GM18498 (cell line): ENCODE results near the gene BMPR1A.

Experiments
- ATAC-seq: cut with Tn5 transposase; IDR thresholded peaks from one replicate; pipeline ENCODE4 v1.9.1; 2021; ENCODE audit warnings: mild to moderate bottlenecking, moderate library complexity; ENCODE audit not compliant: unreplicated experiment

The BMPR1A gene

DNA sequence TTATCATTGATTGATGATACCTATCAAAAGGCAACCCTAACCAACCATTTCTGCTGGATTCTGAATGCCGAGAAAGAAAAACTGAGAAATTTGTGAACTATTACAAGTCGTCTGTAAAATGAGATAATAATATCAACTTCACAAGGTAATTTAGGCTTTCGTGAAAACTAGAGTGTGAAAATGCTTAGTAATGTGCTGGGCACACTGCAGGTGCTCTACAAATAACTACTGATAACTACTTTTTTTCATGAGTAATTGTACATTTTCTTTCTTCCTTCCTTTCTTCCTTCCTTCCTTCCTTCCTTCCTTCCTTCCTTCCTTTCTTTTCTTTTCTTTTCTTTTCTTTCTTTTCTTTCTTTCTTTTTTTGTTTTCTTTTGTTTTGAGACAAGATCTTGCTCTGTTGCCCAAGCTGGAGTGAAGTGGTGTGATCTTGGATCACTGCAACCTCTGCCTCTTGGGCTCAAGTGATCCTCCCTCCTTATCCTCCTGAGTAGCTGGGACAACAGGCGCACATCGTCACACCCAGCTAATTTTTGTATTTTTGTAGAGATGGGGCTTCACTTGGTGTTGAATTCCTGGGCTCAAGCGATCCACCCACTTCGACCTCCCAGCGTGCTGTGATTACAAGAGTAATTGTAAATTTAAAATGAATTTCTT is 42.9 kb downstream of the BMPR1A start:
- ATAC-seq: no peak

DNA sequence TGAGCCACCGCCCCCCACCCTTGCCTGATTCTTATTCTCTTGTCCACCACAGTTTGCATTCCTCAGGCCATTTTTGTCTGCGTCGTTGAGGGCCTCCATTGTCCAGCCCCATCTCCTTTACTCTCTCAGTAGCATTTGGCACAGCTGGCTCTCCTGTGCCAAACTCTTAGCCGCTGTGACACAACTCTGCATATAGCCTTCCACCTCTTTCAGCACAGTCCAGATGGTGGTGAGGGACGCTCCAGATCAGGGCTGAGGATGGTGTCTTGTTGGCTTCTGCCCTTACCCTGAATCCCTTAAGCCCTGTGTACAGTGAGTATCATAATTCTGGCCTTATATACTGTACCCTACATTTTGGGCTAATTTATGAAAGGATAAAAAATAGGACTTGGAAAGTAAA is 45.6 kb downstream of the BMPR1A start:
- ATAC-seq: no peak

DNA sequence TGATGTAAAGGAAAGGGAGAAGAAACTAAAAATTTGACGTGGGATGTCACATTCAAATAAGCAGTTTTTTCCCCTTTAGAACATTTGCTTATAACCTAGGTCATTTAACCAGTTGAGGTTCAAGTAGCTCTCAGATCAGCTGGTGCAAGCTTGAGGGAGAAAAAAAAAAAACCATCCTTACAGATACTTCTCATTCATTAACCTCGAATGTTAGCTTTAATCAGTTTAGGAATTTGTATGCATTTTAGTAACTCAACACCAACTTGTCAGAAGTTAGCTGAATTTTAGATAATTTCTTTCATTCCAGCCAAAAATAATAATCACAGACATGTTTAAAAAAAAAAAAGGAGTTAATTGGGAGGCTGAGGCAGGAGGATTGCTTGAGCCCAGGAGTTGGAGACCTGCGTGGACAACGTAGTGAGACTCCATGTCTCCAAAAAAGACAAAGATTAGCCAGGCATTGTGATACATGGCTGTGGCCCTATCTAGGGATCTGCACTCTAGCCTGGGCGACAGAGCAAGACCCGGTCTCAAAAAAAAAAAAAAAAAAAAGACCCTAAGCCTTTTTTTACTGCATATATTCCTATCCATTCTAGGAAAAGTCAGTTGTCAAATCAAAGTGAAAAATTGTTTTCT is 46.2 kb downstream of the BMPR1A start:
- ATAC-seq: no peak

DNA sequence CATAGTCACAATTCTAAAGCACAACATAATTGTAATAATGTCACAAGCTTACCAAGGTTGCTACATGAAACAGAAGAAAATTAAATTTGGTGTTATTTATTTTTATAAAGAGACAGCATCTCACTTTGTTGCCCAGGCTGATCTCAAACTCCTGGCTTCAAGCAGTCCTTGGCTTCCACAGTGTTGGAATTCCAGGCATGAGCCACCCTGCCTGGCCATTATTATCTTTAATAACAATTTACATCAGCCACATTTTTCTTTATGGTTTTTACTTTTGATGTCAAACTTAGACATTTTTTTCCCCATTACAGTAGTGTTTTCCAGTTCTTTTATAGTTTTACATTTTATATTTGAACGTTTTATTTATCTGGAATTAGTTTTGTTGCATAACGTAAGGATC is 46.7 kb downstream of the BMPR1A start:
- ATAC-seq: no peak

DNA sequence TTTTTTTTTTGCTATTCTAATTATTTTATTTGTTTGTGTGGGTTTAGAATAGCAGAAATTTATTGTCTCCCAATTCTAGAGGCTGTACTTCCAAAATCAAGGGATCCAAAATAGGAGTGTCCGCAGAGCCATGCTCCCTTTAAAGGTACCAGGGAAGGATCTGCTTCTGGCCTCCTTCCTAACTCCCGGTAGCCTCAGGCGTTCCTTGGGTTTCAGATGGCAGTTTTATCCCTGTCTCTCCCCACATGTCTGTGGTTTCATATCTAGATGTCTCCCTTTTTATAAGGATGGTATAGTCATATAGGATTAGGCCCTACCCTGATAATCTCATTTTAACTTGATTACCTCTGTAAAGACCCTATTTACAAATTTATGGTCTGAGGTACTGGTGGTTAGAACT is 48.4 kb downstream of the BMPR1A start:
- no peak for ATAC-seq

DNA sequence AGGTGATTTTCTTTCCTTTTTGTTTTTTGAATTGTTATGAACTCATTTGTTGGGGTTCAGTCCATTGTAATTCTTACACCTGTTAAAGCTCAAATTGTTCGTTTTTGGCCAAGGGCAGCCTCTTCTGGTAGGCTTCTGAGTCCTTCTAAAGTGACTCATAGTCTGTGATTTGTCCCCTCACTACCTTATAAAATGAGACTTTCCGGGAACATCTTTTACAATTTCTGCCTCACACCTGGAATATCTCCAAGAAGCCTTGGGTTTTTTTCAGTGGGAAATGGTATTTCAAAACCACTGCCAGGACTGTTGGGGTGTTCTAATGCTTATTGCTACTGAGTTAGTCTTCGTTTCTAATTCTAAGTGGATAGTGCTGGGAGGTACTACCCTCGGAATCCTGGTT is 56.7 kb downstream of the BMPR1A start:
- no peak for ATAC-seq

DNA sequence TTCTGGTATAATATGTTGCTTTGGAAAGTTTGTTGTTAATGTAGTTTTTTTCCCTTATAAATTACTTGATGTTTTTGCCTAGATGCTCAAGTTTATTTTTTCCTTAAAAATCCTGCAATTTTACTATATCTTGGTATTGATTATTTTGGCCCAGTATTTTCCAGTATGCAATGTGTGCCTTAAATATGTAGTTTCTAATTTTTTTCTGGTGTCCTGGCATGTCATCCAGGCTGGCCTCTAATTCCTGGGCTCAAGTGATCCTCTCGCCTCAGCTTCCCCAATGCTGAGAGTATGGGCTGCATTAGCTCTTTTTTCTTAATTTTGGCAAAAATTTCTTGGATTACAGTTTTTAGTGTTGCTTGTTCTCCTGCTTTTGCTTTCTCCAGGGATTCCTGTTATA is 57.6 kb downstream of the BMPR1A start:
- ATAC-seq: no peak

DNA sequence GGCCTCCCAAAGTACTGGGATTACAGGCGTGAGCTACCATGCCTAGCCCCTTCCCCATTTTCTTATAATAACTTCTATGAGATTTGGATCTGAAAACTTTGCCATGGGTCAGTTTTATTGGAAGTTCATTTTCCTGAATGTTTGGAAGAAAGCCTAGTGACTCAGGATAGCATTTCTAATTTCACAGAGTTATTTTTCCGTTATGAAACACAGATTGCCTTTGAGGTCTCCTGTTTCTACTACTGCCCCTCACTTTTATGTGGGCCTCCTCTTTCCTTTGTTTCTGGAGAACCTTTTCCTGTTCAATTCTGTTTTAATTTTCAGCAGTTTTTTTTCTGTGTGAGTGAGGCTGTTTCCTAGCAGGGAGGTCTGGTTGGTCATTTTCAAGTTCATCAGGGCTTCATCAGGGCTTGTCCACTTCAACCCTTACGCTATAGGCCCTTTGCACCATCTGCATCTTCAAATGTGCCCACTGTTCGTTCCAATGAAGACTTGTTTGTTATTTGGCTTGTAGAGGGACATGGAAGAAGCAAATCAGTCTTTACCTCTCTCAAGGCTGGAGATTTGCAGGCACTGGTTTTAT is 58.7 kb downstream of the BMPR1A start:
- no peak for ATAC-seq

DNA sequence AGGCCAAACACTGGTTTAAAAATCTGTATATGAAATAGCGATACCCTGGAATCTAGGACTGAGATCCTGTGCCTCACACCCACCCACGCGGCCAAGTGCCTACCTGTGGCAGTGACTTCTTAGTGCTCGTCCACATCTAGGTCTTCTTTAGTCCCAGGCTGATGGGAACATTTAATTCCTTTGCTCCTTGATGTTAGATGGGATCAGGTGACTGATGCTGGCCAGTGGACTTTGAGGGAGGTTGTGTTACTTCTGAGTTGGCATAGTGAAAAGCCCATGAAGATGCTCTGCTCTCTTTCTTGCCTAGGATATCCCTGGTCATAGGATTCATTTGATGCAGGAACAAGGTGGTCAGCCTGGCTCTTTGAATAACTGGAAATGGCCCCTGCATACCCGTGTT is 59.2 kb downstream of the BMPR1A start:
- no peak for ATAC-seq

DNA sequence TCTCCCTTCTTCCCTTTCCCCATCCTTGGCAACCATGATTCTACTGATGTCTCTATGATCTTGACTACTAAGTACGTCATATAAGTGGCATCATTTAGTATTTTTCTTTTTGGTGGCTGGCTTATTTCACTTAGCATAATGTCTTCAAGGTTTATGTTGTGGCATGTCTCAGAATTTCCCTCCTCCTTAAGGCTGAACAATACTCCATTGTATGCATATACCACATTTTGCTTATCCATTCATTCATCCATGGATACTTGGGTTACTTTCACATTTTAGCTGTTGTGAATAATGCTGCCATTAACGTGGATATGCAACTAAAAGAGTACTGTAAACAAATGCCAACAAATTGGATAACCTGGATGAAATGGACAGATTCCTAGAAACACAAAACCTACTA is 60.8 kb downstream of the BMPR1A start:
- no peak for ATAC-seq

DNA sequence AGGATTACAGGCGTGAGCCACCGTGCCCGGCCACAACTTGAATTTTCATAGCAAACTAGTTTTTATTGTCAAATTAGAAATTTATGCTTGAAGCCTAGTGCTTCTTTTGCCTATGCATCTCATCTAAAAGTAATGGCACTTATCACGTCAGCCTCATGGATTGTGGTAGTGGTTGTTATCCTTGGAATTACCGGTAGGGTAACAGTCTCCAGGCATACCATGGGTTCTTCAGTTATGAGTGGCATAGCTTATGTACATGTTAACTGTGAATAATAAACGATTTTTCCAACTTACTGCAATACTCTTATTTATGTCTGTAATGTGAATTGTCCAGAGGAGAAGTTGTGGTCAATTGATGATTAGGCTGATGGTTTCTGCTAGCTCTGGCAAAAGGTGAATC is 63.1 kb downstream of the BMPR1A start:
- no peak for ATAC-seq

DNA sequence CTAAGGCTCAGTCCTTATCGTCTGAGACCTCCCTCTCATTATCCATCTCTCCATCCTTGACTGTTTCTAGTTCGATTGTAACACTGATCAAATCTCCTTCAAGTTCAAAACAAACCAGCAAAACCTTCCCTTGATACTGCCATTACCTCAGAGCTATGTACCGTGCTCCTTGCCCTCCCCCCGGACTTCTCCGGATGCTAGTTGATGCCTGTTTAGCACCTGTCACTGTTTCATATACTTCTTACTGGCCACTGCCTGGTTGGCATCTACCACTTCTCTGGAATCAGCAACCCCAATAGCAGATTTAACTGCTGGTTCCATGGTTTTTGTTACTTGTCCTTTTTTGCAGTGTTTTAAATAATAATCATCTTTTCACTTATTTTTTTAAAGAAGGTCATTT is 64.1 kb downstream of the BMPR1A start:
- ATAC-seq: no peak

DNA sequence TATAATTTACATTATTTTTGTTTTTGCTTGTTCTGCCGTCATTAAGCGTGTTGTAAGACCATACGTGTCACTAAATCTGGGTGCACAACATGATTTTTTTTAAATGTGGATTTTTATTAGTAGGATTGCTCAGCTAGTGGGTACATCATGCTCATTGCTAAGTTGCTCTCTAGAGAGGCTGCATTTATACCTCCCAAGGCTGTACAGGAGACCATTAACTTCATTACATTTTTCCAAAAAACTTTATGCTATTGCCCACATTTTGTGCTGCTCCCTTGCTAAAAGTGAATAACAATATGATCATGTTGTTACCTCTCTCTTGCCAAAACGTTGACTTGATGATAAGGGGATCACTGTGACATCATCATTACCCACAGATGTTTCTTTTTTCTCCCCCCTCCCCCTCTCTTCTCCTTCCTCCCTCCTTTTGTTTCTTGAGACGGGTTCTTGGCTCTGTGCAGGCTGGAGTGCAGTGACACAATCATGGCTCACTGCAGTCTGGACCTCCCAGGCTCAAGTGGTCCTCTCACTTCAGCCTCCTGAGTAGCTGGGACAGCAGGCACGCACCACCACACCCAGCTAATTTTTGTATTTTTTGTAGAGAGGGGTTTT is 65.1 kb downstream of the BMPR1A start:
- ATAC-seq: no peak

DNA sequence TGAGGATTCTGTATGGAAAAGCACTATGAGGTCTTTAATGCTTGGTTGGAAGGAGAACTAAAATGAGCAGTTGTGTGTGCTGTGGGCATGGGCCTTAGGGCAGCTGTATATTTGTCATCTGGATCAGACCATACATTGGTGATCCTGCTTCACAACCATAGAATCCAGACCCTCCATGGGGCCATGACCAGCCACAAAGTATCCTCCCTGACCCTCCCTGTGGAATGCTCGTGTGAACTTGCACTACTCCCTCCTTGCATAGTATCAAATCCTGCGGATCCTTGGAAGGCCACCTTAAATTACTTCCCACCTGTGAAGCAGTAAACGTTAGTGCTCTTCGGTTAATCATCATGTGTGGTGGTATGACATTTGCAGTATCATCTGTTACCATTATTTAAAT is 67.1 kb downstream of the BMPR1A start:
- ATAC-seq: no peak

DNA sequence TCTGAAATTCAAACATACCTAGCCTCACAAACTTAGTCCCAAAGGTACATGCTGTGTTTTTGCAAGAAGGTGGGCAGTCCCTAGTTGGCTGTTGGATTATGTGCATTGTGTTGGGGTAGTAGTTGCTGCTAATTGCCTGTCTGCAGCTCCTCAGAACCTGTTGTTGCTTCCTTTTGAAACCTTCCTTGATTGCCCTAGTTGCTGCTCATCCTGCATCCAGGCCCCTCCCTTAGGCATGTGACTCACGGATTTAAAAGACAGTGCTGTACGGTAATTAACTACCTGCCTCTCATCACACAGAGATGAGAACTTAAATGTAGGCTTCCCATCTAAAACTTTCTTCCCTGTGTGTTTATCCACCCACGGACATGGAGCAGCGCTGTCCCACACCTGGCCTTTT is 67.7 kb downstream of the BMPR1A start:
- ATAC-seq: no peak

DNA sequence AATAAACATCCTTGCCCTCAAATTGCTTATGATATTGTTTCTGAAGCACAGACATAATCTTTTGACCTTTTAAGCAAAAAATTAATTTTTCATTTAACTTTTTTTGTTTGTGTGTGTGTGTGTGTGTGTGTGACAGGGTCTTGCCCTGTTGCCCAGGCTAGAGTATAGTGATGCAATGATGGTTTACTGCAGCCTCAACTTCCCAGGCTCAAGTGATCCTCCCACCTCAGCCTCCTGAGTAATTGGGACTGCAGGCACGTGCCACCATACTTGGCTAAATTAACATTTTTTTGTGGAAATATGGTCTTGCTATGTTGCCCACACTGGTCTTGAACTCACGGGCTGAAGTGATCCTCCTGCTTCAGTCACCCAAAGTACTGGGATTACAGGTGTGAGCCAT is 68.9 kb downstream of the BMPR1A start:
- no peak for ATAC-seq

DNA sequence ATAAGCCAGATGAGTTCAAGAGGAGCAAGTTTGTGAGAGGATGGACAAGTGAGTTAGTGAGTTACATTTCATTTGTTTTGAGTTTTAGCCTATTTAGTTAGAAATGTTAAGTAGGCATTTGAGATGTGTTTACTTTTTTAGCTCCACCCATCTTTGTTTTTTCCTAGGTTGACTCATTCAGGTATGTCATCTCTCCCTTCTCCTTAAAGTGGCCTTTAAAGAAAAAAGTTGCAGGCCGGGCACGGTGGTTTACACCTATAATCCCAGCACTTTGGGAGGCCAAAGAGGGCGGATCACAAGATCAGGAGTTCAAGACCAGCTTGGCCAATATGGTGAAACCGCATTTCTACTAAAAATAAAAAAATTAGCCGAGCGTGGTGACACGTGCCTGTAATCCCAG is 71.2 kb downstream of the BMPR1A start:
- ATAC-seq: no peak

DNA sequence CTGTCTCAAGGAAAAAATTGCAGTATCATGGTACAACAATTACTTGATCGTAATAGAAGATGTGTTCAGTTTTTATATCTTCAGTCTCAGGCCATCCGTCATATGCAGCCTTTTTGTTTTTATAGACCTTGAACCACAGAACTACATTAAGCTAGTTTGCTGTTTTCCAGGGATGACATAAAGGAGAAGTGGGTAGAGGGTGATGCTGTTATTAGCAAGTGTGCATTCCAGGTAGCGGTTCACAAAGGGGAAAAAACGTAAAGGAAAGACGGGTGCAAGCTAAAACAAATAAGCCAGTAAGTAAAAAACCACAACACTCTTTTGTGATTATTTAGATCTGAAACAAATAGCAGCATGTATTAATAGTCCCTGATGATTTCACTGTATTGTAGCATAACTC is 71.7 kb downstream of the BMPR1A start:
- no peak for ATAC-seq

DNA sequence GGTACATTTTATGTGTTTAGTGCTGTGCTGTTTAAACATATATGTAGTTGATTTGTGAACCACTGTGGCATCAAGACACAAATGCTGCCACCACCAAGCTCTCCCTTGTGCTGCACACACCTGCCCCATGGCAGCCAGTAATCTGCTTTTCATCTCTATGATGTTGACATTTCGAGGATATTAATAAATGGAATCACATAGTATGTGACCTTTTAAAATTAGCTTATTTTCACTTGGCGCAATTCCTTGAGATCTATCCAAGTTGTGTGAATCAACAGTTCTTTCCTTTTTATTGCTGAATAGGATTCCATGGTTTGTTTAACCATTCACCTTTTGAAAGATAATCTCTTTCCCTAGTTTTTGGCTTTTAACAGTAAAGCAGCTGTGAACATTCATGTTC is 73.1 kb downstream of the BMPR1A start:
- no peak for ATAC-seq

DNA sequence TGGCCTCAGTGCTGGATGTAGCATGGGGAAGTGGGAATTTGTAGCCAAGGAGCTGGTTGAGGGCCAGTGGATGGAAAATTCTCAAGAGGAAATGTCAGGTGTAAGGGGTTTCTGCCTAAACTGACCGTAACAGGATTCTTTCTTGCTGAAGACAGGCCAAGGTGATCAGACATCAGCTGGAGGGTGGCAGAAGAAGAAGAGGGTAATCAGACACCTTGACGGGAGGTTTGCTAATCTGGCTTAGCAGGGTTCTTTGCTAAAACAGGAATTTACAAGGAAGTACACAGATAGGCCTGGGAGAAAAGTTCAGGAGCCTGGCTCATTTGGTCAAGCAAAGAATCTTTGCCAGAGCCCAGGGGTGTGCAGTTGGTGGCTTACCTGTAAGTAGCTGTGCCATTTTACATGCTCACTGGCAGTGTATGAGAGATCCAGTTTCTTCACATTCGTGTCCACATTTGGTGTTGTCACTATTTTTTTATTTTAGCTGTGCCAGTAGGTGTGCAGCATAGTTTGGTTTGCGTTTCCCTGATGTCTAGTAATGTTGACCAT is 73.7 kb downstream of the BMPR1A start:
- no peak for ATAC-seq

DNA sequence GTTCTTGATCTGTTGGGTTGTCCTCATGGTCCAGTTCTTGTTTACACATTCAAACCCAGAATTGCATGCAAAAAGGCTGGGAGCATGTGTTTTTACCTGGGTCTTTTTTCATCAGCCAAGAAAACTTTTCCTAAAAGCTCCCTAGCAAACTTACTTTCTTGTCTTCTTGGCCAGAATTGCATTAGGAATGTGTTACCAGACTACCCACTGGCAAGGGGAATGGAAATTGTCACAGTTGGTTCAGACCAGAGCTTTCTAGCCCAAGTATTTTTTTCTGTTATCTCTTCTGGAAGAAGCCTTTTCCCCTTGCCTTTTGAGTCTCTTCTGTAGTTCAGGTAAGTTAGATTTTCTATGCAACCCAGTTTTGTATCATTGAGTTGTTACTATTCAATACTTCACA is 77.5 kb downstream of the BMPR1A start:
- ATAC-seq: no peak

DNA sequence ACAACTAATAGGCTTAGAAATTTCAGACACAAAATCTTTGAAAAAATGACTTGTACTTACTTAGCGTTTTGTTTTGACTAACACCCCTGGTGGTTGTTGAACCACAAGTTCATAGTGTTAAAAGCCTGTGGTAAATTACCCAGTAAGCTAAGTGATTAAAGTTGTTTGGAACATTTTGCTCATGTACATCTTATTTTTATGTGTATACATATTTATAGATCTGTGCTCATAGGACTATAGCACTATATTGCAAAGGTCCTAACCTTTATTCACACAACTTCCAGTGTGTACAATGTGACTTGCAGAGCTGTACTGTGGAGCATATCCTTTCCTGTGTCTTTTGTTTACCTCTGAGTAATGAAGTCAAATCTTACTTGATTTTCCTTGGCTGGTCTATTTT is 79.6 kb downstream of the BMPR1A start:
- ATAC-seq: no peak
